CD4-positive, alpha-beta T cell treated with Interleukin-17A for 4 hours (primary cell): ENCODE measurements around the gene LSP1.
"Not testable (repeated sequence)": the region's sequence is repeated elsewhere in the genome, so short reads cannot be mapped to it uniquely, and the experiment has no call there.

Source experiments
- DNase-seq: peaks from one replicate; pipeline ENCODE4 v3.0.0-alpha.2; 2020; ENCODE audit warnings: mixed read lengths

LSP1 gene

DNA sequence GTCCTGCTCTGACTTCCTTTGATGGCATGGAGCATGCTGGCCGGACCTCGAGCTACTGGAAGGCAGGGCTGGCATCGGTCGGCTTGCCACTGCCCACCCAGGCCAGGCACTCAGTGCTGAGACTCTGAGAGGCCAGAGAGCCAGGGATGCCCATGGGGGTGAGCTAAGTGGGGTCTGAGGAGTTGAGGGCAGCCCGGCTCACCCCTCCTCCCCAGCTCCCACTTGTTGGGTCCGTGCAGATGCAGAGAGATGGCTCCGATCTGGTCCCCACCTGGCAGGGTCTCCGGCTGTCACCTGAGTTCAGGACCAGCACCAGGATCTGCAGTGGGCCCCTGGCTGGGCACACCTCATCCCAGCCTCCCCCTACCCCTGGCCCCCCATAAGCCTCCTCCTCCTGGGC, 13.3 kb downstream of the LSP1 start:
- no peak for DNase-seq

GRCh38 chr11:1866776-1867175, 13.9 kb downstream of the LSP1 start:
- no peak for DNase-seq

- no peak for DNase-seq
Observed at GRCh38 chr11:1867381-1867780, 14.5 kb downstream of the LSP1 start.

GRCh38 chr11:1868056-1868635, 15.3 kb downstream of the LSP1 start:
- no peak for DNase-seq

- DNase-seq: no peak
Observed at GRCh38 chr11:1868636-1869291, 15.9 kb downstream of the LSP1 start.

DNA sequence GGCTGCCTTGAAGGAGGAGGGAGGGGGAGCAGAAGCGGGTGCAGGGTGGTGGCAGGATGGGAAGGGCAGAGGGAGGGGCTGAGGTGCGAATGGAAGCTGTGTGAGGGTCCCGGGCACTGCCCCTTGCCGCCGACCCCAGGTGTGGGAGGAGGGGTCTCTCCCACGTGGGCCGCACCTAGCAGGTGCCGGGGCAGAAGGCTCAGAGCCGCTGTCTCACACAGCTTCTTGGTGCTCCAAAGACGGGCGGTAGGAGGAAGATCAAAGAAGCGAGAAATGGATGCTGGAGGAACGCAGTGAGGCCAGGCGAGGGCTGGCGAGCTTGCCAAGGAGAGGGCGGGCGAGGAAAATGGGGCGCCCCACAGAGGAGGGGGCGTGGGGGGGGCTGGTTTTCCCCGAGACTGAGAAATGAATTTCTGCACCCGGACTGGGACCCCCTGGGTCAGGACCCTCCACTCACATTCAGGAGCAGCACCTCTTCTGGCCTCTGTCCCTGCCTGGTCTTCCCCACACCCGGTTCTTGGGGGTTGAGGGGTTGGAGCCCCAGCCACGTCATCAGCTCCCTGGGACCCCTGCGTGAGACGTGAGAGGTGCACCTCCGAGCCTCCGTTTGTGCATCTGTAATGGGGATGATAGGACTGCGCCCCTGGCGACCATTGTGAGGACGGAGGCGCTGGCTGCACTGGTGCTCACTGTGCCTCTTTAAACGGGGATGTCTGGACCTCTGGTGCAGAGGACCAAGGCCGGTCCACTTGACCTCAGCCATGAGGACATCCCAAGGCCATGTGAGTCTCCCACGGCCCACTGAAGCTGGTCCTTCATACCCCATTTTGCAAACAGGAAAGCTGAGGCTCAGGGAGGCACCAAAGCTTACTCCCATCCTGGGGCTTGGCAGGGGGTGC, 16.8 kb downstream of the LSP1 start:
- no peak for DNase-seq

DNA sequence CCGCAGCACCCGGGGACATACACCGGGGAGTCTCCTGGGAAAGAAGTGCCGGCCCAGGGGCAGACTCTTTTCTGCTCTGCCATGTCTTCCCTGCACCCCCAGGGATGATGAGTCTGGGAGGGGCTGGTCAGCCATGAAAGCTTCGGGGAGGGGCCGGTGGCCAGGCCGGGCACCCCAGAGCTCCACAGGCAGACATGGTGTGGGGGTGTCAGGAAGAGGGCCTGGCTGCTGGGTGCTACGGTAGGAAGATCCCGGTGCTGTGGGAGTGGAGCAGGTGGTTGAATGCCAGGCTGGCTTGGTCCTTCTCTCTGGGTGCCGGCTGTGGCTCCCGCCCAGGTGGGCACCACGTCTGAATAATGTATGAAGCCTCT, 17.4 kb downstream of the LSP1 start:
- DNase-seq: no peak

DNA sequence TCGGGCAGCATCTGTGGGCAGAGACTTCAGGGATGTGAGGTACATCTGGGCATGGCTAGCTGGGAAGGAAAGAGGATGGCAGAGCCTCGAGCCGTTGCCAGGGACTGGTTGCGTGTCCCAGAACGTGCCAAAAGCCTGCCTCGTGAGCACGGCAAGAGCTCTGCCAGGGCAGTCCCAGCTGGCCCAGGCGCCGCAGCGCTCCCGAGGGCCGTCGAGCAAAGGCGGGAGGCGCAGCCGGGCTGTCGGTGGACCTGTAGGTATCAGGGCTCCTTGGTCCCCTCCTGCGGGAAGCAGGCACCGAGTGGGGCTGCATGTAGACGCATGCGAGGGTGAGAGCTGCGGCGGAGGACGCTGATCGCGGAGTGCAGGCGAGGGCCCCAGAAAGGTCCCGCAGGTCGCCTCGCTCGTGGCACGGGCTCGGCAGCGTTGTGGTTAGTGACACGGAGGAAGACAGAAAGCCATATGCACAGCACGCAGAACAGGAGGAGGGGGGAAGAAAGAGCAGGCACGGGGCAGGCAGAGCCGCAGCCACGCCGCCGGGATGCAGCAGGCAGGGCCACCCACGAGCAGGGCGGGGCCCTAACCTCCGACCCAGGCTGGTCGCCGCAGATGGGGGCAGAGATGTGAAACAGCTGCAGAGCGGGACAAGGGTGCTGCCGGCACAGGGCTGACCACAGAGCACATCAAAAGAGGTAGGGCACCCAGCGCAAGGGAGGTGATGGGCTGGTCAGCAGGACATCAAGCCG, 18.0 kb downstream of the LSP1 start:
- DNase-seq: peak; percentile 66

- DNase-seq: peak; percentile 2
Observed at GRCh38 chr11:1871531-1871930, 18.6 kb downstream of the LSP1 start.

DNA sequence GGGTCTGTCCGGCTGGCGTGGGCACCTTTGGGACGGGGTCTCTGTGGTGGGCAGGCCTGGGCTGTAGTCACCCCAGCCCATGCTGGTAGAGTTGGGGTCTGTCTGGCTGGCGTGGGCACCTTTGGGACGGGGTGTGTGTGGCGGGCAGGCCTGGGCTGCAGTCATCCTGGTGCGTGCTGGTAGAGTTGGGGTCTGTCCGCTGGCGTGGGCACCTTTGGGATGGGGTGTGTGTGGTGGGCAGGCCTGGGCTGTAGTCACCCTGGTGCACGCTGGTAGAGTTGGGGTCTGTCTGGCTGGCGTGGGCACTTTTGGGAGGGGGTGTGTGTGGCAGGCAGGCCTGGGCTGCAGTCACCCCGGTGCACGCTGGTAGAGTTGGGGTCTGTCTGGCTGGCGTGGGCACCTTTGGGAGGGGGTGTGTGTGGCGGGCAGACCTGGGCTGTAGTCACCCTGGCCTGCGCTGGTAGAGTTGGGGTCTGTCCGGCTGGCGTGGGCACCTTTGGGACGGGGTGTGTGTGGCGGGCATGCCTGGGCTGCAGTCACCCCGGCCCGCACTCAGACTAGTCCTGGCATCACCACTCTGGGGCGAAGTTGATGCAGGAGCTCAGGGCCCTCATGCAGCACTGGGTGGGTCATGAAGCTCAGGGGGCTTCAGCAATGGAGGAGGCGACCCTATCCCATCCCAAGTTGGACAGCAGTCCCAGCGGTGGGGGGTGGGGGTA, 19.5 kb downstream of the LSP1 start:
- peak; percentile 2 for DNase-seq

DNA sequence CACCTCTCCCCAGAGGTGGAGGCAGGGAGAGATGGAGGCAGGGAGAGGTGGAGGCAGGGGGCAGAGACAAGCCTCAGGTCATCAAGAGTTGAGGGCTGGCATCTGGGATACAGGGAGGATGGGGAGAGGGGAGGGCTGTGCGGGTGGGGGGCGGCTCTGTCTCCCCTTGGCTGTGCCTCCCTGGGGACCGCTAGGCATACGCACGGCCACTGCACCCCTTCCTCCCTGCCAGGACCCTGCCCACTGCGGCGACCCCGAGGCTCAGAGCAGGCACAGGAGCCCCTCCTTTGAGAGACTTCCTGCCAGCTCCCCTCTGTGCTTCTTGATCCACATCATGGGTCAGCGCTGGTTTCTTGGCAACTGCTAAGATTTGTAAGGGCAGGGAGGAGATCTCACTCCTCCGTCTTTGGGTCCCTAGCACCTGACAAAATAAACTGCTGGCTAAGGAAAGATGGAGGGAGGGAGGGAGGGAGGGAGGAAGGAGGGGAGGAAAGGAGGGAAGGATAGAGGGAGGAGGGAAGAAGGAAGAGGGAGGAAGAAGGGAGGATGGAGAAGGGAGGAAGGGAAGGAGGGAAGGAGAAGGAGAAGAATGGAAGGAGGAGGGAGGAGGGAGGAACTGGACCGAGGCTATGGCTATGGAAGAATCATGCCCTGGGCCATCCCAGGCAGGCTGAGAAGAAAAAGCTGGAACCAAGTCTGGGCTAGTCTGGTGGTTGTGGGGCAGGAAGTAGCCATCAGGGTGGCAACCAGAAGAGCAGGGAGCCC, 20.3 kb downstream of the LSP1 start:
- no peak for DNase-seq

DNA sequence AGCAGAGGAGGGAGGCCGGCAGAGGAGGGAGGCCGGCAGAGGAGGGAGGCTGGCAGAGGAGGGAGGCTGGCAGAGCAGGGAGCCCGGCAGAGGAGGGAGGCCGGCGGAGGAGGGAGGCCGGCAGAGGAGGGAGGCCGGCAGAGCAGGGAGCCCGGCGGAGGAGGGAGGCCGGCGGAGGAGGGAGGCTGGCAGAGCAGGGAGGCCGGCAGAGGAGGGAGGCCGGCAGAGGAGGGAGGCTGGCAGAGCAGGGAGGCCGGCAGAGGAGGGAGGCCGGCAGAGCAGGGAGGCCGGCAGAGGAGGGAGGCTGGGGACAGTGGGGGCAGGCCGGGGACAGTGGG, 20.9 kb downstream of the LSP1 start:
- not testable (repeated sequence) for DNase-seq

DNA sequence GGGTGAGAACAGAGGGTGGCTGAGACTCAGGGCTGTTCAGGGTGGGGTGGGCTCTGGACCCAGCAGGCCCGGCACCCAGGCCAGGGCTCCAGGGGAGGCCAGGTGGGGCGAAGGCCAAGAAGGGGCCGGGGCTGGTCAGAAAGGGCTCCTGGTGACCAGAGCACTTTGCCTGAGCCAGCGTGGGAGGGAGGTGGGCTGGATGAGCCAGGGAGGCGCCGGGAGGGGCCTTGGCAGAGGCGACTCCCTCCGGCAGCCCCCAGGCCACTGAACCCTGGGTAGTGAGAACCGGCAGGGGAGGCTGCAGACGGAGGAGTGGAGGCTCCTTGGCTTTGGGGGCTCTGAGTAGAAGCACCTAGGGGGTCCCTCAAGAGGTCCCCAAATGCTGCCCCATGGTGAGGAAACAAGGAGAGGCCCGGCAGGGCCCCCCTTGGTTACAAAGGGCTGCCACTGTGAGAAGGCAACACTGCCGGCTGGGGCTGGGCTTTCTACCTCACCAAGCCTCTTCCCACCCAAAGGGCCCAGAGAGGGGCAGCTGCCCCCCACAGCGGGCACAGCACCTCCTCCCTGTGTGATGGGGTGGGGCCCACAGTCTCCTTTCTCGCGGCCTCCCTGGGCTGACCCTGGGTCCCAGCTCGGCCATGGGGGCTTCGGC, 21.7 kb downstream of the LSP1 start:
- not testable (repeated sequence) for DNase-seq

DNA sequence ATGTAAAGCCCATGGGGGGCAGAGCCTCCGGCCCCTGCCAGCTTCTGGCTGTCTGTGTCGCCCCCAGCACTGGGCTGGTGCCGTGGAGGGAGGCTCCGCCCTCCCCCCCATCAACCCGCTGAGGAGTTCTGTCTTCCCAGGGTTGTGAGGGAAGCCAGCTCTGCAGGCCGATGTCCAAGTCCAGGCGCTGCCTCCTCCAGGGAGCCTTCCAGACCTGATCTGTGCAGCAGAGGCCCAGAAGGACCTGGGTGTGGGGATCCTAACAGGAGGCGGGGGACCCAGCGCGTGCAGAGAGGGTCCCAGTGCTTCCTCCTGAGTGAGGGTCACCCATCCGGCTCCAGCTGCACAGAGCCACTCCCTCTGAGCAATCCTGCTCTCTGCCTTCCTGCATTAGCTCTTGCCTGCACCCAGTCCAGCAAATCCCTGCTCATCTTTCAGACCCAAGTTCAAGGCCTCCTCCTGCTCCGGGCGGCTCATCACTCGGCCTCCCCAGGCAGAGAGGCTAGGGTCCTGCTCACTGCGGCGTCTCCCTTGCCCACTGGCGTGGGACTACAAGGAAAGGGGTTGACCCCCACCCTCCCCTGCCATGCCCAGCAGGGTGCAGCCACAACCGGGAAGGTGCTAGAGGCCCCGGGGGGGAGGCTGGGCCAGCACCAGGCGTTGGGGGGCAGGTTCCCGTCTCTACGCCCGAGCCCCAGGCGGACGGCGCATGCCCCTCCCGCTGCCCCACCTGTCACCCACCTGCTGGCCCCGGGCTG, 22.4 kb downstream of the LSP1 start:
- DNase-seq: no peak

- not testable (repeated sequence) for DNase-seq
Observed at GRCh38 chr11:1875851-1876301, 23.0 kb downstream of the LSP1 start.

DNA sequence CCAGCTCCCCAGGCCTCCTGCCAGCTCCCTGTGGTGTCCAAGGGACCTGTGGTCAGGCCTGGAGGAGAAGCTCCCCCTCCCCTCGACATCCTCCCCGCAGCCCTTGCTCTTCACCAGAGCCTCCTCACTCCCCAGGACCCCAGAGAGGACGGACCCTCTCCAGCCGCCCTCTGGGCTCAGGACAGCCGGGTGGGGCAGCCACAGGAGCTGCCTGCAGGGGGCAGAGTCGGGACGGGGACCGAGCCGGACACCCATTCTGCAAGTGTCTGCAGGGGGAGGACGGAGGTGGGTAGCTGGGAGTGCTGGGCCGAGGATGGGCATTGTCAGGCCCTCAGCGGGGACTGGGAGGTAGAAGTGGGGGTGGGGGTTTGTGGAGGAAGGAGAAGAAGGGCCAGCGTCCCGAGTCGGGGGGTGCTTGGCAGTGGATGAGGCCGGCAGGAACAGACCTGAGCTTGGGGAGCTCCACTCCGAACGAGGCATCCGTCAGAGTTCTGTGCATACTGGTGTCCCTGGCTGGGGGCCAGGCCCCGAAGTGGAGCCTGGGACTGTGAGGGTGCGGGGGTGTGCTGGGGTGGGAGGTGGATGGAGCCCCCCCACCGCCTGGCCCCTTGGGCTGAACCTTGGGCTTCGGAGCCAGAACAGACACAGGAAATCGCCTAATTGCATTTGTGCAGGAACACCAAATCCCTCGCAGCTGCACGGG, 23.6 kb downstream of the LSP1 start:
- DNase-seq: no peak

DNA sequence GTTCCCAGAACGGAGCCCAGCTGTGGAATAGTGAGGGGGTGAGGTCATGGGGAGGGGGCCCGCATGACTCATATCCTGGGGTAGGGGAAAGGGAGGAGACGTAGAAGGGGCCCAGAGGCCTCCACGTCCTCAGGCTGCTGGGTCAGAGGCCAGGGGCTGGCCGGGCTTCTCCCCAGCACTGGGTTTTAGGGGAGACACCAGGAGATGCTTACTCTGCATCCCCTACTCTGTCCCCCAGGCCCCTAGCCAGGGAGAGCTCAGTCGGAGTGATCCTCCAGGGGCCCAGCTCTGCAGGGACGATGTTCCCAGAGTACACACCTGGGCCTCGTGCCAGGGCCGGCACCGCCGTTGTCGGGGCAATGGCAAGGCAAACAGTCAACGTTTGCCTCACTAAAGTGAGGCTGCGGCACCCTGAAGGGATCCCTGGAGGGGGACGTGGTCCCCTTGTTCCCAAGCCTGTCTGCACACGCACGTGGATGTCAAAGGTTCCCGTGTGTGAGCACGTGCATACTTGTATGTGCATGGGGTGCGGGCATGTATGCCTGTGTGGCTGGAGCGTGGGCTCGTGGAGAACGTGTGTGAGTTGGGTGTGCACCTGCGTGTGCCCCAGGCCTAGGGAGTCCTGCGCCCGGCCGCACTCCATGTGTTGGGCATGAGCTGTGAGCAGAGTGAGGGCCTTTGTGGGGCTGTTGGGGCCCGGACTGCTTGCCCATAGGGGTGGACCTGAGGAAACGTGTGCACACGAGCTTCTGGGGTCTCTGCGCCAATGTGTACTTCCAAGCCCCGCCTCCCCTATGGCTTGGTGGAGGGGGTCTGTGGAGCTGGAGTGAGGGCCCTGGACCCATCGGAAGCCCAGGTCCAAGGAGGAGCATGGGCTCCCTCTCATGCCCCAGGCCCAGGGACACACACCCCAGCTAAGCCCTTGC, 24.6 kb downstream of the LSP1 start:
- DNase-seq: no peak

DNA sequence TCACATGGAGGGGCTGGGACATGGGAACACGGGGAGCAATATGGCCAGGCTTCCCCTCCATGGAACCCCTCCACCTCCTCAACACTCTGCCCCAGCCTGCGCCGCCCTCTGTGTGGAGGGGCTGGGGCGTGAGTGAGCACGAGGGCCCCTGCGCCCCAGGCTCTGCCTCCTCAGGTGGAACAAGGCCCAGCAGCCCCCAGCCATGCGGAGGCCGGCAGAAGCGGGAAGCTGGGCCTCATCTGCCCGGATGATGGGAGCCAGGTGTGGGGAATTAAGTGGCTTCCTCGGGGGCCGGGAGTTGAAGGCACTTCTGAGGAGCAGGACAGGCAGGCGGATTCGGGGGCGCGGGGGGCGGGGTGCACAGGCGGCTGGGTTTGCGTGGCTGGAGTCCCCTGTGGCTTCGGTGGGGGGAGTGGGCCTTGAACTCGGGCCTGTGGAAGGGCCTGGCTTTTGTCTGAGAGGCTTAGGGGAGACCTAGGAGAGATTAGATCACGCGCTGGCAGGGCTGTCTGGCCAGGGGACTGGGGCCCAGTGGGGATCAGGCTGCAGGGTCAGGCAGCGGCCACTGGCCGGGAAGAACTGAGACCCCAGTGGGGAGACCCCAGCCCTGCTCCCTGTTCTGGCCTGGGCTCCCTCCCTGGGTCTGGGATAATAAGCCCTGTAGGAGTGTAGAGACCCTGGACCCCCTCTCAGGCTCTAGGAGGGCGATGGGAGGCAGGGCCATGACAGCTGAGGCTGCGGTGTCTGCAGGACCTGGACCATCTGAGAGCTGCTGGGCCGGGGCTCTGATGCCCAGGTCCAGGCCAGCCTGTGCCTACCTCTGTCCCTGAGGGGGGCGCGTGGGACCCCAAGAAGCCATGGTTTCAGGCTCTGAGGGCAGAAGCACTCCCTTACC, 25.5 kb downstream of the LSP1 start:
- DNase-seq: no peak
